ENCODE data around the gene CD63.

Gene CD63

GRCh38 chr12:55739025-55739378, 10.2 kb upstream of the CD63 start:
- DNase-seq (ENCODE audit: low read depth) = no peak
- no peak overlapping the region for H3K4me3 ChIP-seq (ENCODE audit: low read length)
- no peak for TF ChIP-seq CTCF (IDR thresholded peaks at IDR 0.05; ENCODE audit: insufficient read depth, low read depth, low read length, missing control alignments)

GRCh38 chr12:55738123-55739024, 9.6 kb upstream of the CD63 start:
- TF ChIP-seq CTCF (IDR thresholded peaks at IDR 0.05; ENCODE audit: insufficient read depth, low read depth, low read length, missing control alignments) = peak; percentile 79
- DNase-seq (ENCODE audit: low read depth) = peak; percentile 79
- H3K4me3 ChIP-seq (ENCODE audit: low read length) = peak overlapping the region; percentile 60

GRCh38 chr12:55737581-55738122, 8.8 kb upstream of the CD63 start:
- no peak for TF ChIP-seq CTCF (IDR thresholded peaks at IDR 0.05; ENCODE audit: insufficient read depth, low read depth, low read length, missing control alignments)
- no peak overlapping the region for H3K4me3 ChIP-seq (ENCODE audit: low read length)
- no peak for DNase-seq (ENCODE audit: low read depth)

- no peak overlapping the region for H3K4me3 ChIP-seq (ENCODE audit: low read length)
- DNase-seq (ENCODE audit: low read depth) = peak; percentile 84
- TF ChIP-seq CTCF (IDR thresholded peaks at IDR 0.05; ENCODE audit: insufficient read depth, low read depth, low read length, missing control alignments) = peak; percentile 77
Measured at GRCh38 chr12:55736780-55737580, 8.2 kb upstream of the CD63 start.

GRCh38 chr12:55736076-55736475, 7.3 kb upstream of the CD63 start:
- no peak for TF ChIP-seq CTCF (IDR thresholded peaks at IDR 0.05; ENCODE audit: insufficient read depth, low read depth, low read length, missing control alignments)
- no peak overlapping the region for H3K4me3 ChIP-seq (ENCODE audit: low read length)
- no peak for DNase-seq (ENCODE audit: low read depth)

GRCh38 chr12:55734595-55734994, 5.8 kb upstream of the CD63 start:
- H3K4me3 ChIP-seq (ENCODE audit: low read length) = no peak overlapping the region
- no peak for DNase-seq (ENCODE audit: low read depth)
- TF ChIP-seq CTCF (IDR thresholded peaks at IDR 0.05; ENCODE audit: insufficient read depth, low read depth, low read length, missing control alignments) = no peak

Data from epithelial cell of esophagus (primary cell).